Measurements from ENCODE around the gene TENM4. TPM values are rescaled to one million over a fixed set of nuclear protein-coding genes. Genes with fewer than 3 reads are reported as not detected.

TENM4 gene
- total RNA-seq, 1 experiment from 2014 or later, result 25.0 TPM

DNA sequence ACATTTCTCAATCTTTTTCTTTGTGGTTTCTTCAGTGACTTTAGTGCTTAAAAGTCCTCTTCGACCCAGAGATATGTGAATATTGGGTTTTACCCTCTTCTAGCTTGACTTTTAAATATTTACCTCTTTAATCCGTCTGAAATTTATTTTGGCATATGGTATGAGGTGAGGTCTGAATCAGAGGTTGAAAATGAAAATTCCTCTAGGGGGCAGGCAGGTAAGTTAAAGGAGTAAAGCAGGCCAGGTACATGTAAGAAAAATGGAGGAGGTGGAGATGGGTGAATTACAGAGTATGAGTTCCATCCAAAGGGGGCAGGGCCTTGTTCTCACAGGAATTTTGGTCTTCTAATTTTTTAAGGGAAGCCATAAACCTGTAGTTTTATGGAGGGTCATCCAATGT, 602.4 kb downstream of the TENM4 start (continued):
- TF ChIP-seq, protein P1, sequence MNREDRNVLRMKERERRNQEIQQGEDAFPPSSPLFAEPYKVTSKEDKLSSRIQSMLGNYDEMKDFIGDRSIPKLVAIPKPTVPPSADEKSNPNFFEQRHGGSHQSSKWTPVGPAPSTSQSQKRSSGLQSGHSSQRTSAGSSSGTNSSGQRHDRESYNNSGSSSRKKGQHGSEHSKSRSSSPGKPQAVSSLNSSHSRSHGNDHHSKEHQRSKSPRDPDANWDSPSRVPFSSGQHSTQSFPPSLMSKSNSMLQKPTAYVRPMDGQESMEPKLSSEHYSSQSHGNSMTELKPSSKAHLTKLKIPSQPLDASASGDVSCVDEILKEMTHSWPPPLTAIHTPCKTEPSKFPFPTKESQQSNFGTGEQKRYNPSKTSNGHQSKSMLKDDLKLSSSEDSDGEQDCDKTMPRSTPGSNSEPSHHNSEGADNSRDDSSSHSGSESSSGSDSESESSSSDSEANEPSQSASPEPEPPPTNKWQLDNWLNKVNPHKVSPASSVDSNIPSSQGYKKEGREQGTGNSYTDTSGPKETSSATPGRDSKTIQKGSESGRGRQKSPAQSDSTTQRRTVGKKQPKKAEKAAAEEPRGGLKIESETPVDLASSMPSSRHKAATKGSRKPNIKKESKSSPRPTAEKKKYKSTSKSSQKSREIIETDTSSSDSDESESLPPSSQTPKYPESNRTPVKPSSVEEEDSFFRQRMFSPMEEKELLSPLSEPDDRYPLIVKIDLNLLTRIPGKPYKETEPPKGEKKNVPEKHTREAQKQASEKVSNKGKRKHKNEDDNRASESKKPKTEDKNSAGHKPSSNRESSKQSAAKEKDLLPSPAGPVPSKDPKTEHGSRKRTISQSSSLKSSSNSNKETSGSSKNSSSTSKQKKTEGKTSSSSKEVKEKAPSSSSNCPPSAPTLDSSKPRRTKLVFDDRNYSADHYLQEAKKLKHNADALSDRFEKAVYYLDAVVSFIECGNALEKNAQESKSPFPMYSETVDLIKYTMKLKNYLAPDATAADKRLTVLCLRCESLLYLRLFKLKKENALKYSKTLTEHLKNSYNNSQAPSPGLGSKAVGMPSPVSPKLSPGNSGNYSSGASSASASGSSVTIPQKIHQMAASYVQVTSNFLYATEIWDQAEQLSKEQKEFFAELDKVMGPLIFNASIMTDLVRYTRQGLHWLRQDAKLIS (CRISPR knock-in tag; IDR thresholded peaks at IDR 0.05; ENCODE audit: borderline replicate concordance), result no peak
- TF ChIP-seq, protein P2, sequence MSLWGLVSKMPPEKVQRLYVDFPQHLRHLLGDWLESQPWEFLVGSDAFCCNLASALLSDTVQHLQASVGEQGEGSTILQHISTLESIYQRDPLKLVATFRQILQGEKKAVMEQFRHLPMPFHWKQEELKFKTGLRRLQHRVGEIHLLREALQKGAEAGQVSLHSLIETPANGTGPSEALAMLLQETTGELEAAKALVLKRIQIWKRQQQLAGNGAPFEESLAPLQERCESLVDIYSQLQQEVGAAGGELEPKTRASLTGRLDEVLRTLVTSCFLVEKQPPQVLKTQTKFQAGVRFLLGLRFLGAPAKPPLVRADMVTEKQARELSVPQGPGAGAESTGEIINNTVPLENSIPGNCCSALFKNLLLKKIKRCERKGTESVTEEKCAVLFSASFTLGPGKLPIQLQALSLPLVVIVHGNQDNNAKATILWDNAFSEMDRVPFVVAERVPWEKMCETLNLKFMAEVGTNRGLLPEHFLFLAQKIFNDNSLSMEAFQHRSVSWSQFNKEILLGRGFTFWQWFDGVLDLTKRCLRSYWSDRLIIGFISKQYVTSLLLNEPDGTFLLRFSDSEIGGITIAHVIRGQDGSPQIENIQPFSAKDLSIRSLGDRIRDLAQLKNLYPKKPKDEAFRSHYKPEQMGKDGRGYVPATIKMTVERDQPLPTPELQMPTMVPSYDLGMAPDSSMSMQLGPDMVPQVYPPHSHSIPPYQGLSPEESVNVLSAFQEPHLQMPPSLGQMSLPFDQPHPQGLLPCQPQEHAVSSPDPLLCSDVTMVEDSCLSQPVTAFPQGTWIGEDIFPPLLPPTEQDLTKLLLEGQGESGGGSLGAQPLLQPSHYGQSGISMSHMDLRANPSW (CRISPR knock-in tag; conservative IDR thresholded peaks at IDR 0.05; ENCODE audit: low read depth), result no peak
- no peak for TF ChIP-seq TCF7 (CRISPR knock-in tag; IDR thresholded peaks at IDR 0.05; ENCODE audit: low read depth)
- no peak for TF ChIP-seq ZNF121 (CRISPR knock-in tag; IDR thresholded peaks at IDR 0.05)
- TF ChIP-seq ZNF138 (CRISPR knock-in tag; conservative IDR thresholded peaks at IDR 0.05), result no peak
- TF ChIP-seq, protein P3, sequence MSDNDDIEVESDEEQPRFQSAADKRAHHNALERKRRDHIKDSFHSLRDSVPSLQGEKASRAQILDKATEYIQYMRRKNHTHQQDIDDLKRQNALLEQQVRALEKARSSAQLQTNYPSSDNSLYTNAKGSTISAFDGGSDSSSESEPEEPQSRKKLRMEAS (CRISPR knock-in tag; IDR thresholded peaks at IDR 0.05), result no peak
- TF ChIP-seq, protein P4, sequence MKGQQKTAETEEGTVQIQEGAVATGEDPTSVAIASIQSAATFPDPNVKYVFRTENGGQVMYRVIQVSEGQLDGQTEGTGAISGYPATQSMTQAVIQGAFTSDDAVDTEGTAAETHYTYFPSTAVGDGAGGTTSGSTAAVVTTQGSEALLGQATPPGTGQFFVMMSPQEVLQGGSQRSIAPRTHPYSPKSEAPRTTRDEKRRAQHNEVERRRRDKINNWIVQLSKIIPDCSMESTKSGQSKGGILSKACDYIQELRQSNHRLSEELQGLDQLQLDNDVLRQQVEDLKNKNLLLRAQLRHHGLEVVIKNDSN (CRISPR knock-in tag; IDR thresholded peaks at IDR 0.05), result no peak
- no peak for TF ChIP-seq SMAD3 (CRISPR knock-in tag; IDR thresholded peaks at IDR 0.05; ENCODE audit: borderline replicate concordance)
- no peak for TF ChIP-seq ZNF416 (CRISPR knock-in tag; IDR thresholded peaks at IDR 0.05)

DNA sequence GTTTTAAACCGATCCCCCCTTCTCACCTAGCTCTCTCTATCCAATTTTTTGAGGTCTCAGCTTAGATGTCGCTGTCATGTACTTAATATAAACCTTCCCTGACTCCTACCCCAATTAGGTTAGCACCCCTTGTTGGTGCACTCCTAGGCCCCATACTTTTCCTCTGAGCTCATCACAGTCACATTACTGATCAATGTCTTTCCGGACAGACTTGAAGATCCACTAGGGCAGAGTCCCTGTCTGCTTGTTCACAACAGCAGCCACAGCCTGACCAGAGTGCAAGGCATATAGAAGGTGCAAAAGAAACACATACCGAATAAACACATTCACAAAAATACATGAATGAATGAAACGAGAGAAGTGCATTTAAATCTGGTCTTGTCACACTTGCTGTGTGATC, 605.2 kb downstream of the TENM4 start:
- no peak for ATAC-seq
- H3K27me3 Mint-ChIP-seq (ENCODE audit: low read depth), result no peaks in the 10 kb centered on the region
- H3K4me1 Mint-ChIP-seq, result peaks cover 10% of the 10 kb centered on the region
- no peaks in the 10 kb centered on the region for H3K36me3 Mint-ChIP-seq
- H3K4me3 Mint-ChIP-seq, result no peak overlapping the region
- ChIA-PET POLR2A (no interaction called here), CTCF (interaction anchor here (0.8 to 4.1 kb wide), 4 partner anchors 33 to 126 kb away, joined by 3 to 20 read pairs (median 4); no protein-coding TSS in a partner anchor)
- H3K27ac Mint-ChIP-seq, result no peak overlapping the region; the same call in 1 of the 2 replicates
- H3K9me3 Mint-ChIP-seq, result no peaks in the 10 kb centered on the region
- DNase-seq (ENCODE audit: low spot score), result no peak
- TF ChIP-seq PRRX2 (CRISPR knock-in tag; IDR thresholded peaks at IDR 0.05) (no peak), SMAD4 (CRISPR knock-in tag; IDR thresholded peaks at IDR 0.05) (no peak), TEAD1 (CRISPR knock-in tag; IDR thresholded peaks at IDR 0.05) (no peak), EMX1 (CRISPR knock-in tag; IDR thresholded peaks at IDR 0.05) (no peak), GRHL2 (CRISPR knock-in tag; IDR thresholded peaks at IDR 0.05; ENCODE audit: insufficient replicate concordance, severe bottlenecking) (no peak), JUN (CRISPR knock-in tag; IDR thresholded peaks at IDR 0.05) (no peak), ETV6 (CRISPR knock-in tag; IDR thresholded peaks at IDR 0.05) (no peak), RELA (CRISPR knock-in tag; IDR thresholded peaks at IDR 0.05; ENCODE audit: borderline replicate concordance) (no peak), TCF7 (CRISPR knock-in tag; IDR thresholded peaks at IDR 0.05; ENCODE audit: low read depth) (no peak)
- TF ChIP-seq, protein P5, sequence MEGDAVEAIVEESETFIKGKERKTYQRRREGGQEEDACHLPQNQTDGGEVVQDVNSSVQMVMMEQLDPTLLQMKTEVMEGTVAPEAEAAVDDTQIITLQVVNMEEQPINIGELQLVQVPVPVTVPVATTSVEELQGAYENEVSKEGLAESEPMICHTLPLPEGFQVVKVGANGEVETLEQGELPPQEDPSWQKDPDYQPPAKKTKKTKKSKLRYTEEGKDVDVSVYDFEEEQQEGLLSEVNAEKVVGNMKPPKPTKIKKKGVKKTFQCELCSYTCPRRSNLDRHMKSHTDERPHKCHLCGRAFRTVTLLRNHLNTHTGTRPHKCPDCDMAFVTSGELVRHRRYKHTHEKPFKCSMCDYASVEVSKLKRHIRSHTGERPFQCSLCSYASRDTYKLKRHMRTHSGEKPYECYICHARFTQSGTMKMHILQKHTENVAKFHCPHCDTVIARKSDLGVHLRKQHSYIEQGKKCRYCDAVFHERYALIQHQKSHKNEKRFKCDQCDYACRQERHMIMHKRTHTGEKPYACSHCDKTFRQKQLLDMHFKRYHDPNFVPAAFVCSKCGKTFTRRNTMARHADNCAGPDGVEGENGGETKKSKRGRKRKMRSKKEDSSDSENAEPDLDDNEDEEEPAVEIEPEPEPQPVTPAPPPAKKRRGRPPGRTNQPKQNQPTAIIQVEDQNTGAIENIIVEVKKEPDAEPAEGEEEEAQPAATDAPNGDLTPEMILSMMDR (IDR thresholded peaks at IDR 0.05), result no peak
- TF ChIP-seq, protein P6, sequence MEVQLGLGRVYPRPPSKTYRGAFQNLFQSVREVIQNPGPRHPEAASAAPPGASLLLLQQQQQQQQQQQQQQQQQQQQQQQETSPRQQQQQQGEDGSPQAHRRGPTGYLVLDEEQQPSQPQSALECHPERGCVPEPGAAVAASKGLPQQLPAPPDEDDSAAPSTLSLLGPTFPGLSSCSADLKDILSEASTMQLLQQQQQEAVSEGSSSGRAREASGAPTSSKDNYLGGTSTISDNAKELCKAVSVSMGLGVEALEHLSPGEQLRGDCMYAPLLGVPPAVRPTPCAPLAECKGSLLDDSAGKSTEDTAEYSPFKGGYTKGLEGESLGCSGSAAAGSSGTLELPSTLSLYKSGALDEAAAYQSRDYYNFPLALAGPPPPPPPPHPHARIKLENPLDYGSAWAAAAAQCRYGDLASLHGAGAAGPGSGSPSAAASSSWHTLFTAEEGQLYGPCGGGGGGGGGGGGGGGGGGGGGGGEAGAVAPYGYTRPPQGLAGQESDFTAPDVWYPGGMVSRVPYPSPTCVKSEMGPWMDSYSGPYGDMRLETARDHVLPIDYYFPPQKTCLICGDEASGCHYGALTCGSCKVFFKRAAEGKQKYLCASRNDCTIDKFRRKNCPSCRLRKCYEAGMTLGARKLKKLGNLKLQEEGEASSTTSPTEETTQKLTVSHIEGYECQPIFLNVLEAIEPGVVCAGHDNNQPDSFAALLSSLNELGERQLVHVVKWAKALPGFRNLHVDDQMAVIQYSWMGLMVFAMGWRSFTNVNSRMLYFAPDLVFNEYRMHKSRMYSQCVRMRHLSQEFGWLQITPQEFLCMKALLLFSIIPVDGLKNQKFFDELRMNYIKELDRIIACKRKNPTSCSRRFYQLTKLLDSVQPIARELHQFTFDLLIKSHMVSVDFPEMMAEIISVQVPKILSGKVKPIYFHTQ (CRISPR knock-in tag; IDR thresholded peaks at IDR 0.05), result no peak
- TF ChIP-seq, protein P7, sequence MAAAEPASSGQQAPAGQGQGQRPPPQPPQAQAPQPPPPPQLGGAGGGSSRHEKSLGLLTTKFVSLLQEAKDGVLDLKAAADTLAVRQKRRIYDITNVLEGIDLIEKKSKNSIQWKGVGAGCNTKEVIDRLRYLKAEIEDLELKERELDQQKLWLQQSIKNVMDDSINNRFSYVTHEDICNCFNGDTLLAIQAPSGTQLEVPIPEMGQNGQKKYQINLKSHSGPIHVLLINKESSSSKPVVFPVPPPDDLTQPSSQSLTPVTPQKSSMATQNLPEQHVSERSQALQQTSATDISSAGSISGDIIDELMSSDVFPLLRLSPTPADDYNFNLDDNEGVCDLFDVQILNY (CRISPR knock-in tag; IDR thresholded peaks at IDR 0.05), result no peak

Data from WTC11 (cell line).